NCI-H446 treated with DMSO at 0.1 percent for 48 hours (cell line): Measurements from ENCODE around the gene DAB2IP.

Source experiments
- DNase-seq: peaks from one replicate; lab custom pipeline; 2025; lab: John Stamatoyannopoulos, UW

The DAB2IP gene

DNA sequence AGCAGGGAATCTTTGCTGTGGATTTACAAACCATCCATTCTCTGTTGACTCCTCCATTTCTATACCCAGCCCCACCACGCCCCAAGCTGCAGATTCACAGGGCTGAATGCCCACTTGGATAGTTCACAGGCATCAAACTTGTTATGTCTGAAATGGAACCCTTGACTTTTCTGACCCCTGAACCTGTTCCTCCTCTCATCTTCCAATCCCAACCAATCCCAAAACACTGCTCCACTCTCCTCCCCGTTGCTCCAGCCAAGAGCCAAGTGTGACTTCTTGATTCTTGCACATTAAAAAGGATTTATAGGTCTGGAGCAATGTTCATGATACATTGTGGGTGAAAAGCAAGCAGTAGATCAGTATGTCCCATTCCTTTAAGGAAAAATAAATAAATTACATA, 145.6 kb downstream of the DAB2IP start:
- no peak for DNase-seq

DNA sequence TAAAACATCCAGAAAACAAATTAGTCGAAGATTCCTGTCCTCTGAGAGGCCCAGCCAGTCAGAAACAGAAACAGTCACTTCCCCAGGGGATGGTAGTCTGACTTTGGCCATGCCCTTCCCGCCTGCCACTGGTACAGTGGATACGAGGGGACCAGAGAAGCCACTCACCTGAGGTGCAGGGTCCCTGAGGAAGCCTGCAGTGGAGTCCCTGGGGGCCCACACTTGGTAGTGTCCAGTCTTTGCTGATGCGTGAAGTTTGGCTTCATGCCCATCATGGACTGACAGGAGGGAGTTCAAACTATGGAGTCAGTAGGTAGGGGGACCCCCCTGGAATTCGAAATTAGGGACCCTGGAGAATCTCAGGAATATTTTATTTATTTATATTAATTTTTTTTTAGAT, 147.5 kb downstream of the DAB2IP start:
- no peak for DNase-seq

DNA sequence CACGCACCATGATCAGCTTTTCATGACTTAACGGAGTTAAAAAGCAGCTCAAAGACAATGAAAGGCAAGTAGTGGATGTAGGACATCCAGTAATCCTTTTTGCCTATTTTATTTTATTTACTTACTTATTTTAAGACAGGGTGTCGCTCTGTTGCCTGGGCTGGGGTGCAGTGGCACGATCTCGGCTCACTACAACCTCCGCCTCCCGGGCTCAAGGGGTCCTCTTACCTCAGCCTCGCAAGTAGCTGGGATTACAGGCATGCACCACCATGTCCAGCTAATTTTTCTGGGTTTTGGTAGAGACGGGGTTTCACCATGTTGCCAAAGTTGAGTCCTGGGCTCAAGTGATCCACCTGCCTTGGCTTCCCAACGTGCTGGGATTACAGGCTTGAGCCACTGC, 148.9 kb downstream of the DAB2IP start:
- DNase-seq: no peak

DNA sequence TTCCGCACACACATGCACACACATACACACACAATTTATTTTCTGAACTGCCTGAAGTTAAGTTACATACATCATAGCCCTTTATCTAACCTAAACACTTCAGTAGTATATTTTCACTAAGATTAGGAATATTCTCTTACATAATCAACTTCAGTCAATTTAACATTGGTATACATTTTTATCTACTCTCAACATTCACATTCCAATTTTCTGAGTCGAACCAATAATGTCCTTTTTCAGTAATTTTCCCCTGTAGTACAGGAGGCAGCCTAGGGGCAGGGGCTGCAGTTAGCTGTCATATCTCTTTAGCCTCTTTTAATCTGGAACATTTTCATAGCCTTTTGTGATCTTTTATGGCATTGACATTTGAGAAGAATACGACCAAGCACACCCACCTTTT, 150.1 kb downstream of the DAB2IP start:
- DNase-seq: no peak

DNA sequence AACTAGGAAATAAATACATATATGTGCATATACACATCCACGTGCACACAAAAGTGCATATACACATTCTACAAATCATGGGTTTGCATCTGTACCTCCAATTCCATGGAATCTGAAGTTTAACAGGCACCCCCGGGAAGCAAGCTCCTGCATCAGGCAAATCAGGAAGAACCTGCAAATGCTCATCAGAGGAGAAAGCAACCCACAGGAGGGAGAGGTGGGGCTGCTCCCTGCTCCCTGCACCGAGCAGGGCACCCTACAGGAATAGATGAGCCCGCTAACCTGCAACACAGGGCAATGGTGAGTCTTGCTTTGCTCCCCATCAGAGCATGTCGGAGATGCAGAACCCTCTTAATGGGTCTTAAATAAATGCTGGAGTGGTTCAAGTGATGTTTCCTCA, 151.3 kb downstream of the DAB2IP start:
- DNase-seq: no peak

DNA sequence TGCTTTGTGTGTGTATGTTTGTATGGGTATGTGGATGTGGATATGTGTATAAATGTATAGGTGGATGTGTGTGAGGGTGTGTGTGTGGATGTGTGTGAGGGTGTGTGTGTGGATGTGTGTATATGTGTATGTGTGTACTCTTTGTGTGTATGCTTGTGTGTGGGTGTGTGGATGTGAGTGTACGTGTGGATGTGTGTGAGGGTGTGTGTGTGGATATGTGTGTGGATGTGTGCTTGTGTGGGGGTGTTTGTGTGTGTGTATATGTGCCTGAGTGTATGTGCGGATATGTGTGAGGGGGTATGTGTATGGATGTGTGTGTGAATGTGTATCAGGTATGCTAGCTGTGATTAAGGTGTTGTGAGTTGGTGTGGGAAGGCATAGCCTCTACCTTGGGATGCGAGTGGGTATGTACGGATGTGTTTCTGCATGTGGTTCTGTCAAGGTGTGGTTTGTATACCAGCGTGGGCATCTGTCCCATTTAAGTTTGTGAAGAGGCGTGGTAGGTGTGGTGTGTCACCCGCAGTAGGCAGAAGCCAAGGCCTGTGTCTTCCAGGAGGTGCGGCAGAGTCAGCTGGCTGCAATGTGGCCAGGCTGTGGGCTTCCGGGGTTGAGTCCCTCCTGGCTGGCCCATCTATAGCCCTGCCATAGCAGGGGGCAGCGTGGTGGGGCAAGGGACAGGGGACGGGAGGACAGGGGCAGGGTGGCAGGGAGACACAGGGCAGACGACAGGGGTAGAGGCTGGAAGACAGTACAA, 155.8 kb downstream of the DAB2IP start:
- no peak for DNase-seq

DNA sequence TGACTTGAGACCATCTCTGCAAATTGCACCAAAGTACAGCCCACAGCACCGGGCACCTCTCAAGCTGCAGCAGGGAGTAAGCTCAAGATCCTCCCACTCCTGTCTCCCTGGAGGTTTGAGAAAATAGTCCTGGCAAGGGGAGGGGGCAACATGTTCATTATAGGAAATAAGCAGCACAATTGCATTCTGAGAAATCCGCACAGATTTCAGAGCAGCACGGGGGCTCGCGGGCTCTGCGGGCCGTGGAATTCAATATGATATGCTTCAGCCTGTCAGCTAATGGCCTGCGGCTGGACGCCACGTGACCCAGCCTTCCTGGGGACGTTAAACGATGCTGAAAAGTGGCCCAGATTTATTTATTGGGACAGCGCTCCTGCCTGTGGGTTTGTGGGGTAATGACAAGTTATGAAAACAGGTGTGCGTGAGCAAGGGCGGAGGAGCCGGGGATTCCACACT, 156.4 kb downstream of the DAB2IP start:
- no peak for DNase-seq

DNA sequence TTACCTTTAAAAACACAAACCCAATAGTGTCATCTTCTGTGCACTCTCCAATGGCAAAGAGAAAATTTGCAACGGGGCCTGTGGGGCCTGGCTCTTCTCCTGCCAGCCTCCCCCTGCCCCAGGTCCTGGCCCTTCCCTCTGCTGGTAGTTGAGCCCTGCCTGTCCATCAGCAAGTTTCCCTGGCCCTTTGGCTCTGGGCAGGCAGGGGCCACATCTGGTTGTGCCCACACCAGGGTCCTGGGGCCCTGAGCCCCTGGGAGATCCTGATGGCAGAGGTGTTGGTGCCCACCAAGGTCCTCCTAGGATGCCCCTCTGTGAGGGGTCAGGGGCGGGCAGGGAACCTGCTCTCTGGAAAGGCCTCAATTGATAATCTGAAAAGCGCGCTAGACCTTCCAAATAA, 157.3 kb downstream of the DAB2IP start:
- DNase-seq: no peak

DNA sequence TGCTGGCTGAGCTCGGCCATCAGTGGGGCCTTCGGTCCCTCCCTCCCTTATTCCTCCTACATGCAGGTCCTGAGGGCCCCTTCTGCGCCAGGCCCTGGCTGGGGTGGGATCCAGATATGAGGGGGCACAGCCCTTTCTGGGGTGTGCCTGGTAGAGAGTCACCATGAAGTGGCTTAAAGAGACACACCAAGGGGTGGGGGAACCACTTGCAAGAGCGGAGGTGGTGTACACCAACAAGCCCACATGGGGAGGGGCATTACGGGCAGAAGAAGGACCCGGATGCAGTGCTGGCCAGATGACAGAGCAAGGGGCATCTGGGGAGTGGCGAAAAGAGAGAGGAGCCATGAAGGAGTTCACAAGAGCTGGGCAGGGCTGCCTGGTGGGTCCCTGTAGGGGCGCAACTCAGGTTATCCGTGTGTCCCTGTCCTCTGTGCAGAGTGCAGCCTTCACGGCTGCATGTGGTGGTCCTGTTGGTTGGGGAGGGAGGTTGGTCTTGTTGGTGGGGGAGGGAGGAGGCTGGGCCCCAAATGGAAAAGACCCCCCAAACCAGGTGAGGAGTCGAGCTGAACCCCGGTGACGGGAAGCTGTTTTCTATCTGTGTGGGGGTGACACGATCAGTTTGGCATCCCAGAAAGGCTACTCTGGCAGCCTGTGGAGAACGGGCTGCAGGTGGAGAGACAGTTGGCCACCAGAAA, 158.1 kb downstream of the DAB2IP start:
- no peak for DNase-seq

DNA sequence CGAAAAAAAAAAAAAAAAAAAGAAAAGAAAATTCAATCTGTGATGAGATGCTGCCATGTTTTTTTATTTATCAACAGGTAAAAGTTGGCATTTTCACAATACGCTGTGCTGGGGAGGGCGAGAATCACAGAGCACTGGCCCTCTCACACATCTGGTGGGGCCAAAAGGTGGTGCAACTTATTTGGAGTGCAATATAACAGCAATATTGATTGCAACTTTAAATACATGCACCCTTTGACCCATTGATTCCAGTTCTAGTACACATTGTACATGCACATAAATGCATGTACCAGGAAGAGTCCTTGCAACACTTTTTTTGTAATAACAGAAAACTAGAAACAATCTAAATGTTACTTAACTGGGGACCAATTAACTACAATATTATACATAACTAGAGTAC, 159.1 kb downstream of the DAB2IP start:
- DNase-seq: no peak

DNA sequence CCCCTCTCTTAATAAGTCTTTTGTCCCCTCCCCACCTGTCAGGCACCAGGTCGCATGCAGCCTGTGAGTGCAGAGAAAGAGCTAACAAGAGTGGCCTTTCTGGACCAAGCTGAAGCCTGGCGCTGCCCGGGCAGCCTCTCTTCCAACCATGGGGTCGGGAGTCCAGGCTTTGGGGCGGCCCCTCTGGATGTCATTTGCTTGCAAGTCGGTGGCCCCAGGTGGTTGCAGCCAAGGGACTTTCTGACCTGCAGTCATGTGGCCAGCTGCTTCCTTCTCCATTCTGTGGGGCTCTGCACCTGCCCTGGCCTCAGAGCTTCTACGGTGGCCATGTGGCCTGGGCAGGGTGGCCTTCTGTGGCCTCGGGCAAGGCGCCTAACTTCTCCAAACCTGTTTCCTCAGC, 159.7 kb downstream of the DAB2IP start:
- no peak for DNase-seq

DNA sequence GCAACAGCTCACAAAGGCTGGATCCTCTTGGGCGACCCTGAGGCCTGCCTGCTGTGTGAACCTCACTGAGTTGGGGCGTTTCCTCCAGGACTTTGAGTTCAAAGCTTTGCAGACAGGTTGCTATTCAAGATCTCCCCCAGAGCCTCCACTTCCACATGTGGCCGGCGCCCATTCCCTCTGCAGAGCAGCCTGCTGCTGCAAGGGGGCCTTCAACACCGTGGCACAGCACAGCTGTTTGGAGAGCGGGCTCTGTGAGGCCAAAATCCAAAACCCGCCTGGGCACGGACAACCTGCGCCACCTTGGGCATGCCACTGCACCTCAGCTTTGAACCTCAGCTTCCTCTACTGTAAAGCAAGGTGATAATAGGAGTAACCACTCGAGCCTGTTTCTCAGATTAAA, 160.3 kb downstream of the DAB2IP start:
- DNase-seq: no peak

DNA sequence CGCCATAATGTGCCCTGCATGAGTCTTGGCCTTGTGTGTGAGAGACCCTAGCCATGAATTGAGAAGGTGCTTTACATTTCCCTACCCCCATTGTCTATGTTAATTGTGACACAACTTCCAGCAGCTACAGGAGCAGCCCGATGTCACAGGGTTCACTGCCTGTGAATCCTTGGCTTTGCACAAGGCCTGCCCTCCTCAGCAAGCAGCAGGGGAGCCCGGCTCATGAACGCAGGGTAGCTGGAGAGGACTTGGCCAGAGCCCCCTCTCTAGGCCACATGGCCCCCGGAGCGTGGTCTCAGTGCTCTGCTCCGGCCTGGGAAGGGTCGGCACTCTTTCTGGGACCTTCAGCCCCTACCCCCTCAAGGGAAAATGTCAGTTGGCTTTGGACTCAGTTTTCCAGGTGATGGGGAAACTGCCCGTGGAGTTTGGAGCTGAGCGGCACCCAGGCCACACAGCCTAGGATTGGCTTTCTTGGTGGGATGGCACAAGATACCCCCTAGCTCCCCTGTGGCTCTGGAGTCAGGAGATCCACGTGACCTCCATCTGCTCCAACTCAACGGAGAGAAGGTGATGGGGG, 160.8 kb downstream of the DAB2IP start:
- no peak for DNase-seq

DNA sequence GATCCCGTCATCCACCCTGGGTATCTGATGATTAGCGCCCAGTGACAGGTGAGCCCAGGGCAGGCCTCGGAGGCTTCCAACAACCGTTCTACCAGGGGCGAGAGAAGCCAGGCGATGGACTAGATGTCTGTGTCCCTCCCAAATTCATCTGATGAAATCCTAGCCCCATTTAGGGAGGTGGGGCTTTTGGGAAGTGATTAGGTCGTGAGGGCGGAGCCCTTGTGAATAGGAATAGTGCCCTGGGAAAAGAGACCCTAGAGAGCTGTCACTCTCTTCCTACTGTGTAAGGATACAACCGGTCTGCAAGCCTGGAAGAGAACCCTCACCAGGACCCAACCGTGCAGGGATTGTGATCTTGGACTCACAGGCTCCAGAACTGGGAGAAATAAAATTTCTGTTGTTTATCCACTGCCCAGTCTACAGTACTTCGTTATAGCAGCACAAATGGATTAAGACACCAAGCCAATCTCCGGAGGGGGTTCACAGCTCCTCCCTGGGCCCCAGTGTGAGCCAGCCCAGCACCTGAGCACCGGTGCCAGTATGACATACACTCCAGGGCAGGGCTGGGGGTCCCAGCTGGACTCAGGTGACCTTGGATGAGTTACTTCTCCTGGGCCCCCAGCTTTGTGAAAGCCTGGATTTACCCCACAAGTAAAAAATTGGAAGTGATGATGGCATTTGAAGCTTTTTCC, 162.2 kb downstream of the DAB2IP start:
- no peak for DNase-seq

DNA sequence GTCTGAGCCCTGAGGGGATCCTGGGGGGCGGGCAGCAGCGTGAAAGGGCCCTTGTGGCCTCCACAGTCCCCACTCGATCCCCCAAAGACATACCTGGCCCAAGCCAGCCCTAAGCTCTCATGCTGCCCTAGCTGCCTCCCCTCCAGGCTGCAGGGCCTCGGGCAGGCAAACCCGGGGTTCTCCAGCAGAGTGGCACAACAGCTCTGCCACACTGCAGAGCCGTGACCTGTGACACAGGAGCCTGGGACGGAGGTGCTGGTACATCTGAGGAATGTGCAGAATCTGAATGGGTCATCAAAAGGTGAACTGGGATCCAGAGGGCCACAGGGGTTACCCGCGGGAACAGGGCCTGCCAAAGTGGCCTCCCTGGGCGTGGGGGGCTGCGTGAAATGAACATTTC, 163.2 kb downstream of the DAB2IP start:
- no peak for DNase-seq

DNA sequence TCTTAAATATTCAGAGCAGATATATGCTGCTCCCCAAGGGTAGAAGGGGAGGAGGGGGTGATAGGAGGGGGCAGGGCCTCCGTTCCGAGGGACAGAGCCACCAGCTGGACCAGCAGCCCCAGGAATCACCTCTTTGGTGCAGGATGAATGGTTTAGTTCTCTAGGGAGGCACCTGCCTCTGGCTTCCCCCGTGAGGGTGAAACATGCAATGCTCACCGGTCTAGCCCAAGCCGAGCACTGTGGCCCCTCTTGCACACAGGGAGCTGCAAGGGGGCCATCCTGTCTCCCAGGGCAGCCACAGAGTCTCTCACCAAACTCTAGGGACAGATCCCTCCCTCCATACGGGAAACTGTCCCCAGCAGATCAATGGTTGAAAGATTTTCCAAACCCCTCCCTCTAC, 163.7 kb downstream of the DAB2IP start:
- DNase-seq: no peak

DNA sequence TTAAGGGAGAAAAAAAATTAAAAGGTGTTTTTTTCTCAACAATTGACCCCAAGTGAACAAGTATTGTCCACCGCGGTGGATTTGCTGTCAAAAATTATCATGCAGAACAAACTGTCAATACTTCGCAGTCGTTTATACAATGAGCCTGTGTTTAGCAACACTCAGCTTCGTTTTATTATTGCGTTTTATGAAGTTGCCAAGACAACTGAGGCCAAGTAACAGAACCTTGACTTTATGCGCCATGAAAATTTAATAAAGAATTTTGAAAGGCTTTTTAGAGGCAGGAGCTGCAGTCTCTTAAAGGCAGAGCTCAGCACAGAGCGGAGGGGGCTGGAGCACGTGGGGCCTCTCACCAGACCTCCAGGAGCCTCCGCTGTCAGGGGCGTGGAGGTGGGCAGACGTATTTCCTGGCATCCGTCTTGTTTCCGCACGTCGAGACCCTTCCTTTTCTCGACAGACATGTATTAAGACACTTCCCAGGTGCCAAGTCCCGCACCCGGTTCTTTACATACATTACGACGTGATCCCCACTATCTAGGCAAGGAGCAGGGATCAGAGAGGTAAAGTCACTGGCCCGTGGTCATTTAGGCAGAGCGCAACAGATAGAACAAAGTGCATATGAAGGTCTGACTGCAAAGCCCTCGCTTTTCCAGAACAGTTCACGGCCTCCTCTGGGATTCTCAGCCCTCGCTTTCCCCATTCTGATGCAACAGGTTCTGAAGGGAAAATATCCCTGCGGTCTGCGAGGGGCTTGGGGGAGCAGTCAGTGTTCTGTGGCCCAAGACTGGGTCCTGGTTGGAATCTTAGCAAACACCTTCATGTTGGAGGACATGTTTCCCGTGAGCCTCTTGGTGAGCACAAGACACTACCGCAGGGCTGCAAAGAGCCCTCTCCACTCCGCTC, 164.4 kb downstream of the DAB2IP start:
- no peak for DNase-seq

DNA sequence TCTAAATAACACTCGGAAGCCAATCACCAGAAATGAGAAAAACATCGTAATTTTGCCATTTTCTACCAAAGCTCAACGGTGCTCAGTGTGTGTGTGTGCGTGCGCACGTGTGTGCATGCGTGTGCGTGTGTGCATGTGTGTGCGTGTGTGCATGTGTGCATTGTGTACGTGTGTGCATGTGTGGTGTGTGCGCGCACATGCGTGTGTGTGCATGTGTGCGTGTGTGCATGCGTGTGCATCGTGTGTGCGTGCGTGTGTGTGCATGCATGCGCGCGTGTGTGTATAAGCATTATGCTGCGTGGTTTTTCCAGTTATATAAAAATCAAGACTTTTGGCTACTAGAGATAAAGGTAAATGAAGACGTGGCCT, 165.0 kb downstream of the DAB2IP start:
- DNase-seq: no peak

DNA sequence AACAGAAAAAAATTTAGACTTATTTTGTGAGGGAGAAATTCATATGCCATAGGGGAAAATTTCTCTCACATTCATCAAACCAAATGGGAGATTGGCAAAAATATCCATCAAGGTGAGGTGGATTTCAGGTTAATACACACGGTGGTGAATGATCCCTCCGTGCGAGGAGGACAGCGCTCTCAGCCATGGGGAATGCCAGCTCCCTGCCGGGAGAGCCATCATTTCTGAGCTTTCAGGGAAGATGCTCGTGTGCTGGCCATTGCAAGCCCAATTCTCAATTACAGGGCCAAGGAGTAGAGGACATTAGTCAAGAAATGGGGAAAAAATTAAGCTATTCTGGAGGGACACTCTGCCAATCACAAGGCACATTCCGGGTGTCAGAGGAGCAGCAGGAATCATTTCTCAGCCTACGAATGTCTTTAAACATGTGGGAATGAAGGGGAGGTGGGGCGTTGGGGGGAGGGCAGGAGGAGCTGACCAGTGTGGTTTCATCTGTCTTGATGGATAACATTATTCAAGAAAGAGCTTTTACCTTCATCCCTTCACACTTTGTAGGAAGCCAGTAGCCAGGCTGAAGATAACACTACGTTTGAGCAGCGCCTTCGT, 165.5 kb downstream of the DAB2IP start:
- DNase-seq: no peak

DNA sequence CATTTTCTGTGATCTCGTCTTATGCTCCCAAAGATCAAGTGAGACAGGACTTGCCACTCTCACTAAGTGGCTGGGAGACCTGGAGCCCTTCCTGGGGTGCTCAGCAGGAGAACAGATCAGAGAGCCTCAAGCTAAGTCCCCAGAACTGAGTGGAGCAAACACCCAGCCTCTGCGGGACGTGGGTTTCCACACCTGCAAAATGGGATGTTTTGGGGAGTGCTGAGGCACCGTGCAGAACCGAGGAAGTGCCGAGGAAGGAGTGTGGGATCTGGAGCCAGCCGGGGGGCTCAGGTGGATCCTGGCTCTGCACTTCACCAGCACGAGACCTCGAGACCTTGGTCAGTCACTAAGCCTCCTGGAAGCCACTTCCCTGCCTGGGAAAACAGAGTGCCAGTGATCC, 166.0 kb downstream of the DAB2IP start:
- no peak for DNase-seq

DNA sequence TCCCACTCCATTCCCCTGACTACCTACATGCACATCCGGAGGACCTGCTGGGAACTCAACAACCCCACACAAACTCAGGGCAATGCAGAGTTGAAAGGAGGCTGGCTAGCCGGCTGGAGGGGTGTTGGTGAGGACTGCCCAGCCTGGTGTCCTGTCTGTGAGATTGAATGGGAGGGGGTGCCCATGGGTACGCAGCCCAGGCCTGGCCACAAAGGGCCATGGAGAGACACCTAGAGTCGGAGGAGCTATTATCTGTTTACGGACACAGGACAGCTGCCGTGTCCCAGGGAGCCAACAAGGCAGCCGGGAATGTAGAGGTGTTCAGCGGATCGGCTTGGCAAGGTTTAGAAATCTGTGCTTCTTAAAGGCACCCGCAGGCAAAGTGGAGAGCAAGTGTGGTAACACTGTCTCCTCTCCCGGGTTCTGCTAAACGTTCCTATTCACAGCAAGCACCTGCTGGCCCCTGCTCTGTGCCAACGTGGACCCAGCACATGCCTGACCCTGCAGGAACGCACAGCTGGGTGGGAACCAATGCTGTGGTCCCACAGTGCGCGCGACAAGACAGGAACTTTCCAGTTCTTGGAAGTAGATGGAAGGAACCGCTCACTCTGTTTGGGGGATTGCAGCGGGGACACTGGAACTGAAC, 166.7 kb downstream of the DAB2IP start:
- DNase-seq: no peak
